Trophoblast cell (in vitro differentiated cells and primary cell): Measurements from ENCODE around the gene PNKP.

Experiments
- DNase-seq, 2 donors: peaks; one replicate each; pipeline ENCODE4 v3.0.0-alpha.2; 2016
- H2AFZ ChIP-seq: 2 replicates; pipeline ENCODE4 v1.6.1; 2013; ENCODE audit warnings: low read length, moderate library complexity, mild to moderate bottlenecking; ENCODE audit not compliant: insufficient read depth, poor library complexity
- H2AK5ac ChIP-seq: 2 replicates; pipeline ENCODE4 v1.6.1; 2013; ENCODE audit warnings: mild to moderate bottlenecking, low read length
- H2BK120ac ChIP-seq: 2 replicates; pipeline ENCODE4 v1.6.1; 2013; ENCODE audit warnings: low read length, mild to moderate bottlenecking, moderate library complexity; ENCODE audit not compliant: insufficient read depth, poor library complexity
- H2BK12ac ChIP-seq: 2 replicates; pipeline ENCODE4 v1.6.1; 2013; ENCODE audit warnings: mild to moderate bottlenecking, low read length, moderate library complexity
- H2BK5ac ChIP-seq: 2 replicates; pipeline ENCODE4 v1.6.1; 2013; ENCODE audit warnings: low read length, low read depth, moderate library complexity, mild to moderate bottlenecking; ENCODE audit not compliant: poor library complexity
- H3K14ac ChIP-seq: 2 replicates; pipeline ENCODE4 v1.6.1; 2013; ENCODE audit warnings: mild to moderate bottlenecking, low read length
- H3K18ac ChIP-seq: 2 replicates; pipeline ENCODE4 v1.6.1; 2013; ENCODE audit warnings: mild to moderate bottlenecking, low read length
- H3K23ac ChIP-seq: 2 replicates; pipeline ENCODE4 v1.6.1; 2013; ENCODE audit warnings: low read length
- H3K27ac ChIP-seq: 2 replicates; pipeline ENCODE4 v1.5.1; 2013; ENCODE audit warnings: low read depth, mild to moderate bottlenecking, inconsistent platforms, low read length, moderate library complexity
- H3K27me3 ChIP-seq: 2 replicates; pipeline ENCODE4 v1.6.1; 2013; ENCODE audit warnings: inconsistent platforms, mild to moderate bottlenecking, low read length, moderate library complexity; ENCODE audit not compliant: insufficient read depth
- H3K36me3 ChIP-seq, 2 experiments: 1 replicate in 1 of 2; 2 replicates in 1 of 2; pipeline ENCODE4 v1.6.1; 2013; ENCODE audit warnings: low read length in 2 of 2, mild to moderate bottlenecking in 2 of 2, moderate library complexity in 1 of 2; ENCODE audit not compliant: insufficient read depth in 2 of 2, control insufficient read depth in 1 of 2
- H3K4ac ChIP-seq: 2 replicates; pipeline ENCODE4 v1.6.1; 2013; ENCODE audit warnings: low read depth, mild to moderate bottlenecking, low read length, moderate library complexity
- H3K4me1 ChIP-seq, 2 experiments: 1 replicate in 1 of 2; 2 replicates in 1 of 2; pipeline ENCODE4 v1.6.1; 2013; ENCODE audit warnings: low read length in 2 of 2, mild to moderate bottlenecking in 2 of 2, moderate library complexity in 1 of 2; ENCODE audit not compliant: insufficient read depth in 2 of 2, control insufficient read depth in 1 of 2
- H3K4me2 ChIP-seq: 2 replicates; pipeline ENCODE4 v1.6.1; 2013; ENCODE audit warnings: inconsistent platforms, mild to moderate bottlenecking, low read length, moderate library complexity
- H3K4me3 ChIP-seq: 2 replicates; pipeline ENCODE4 v1.5.1; 2013; ENCODE audit warnings: mild to moderate bottlenecking, low read depth, low read length, inconsistent platforms
- H3K79me1 ChIP-seq: one replicate; pipeline ENCODE4 v1.6.1; 2013; ENCODE audit warnings: low read length
- H3K79me2 ChIP-seq: 2 replicates; pipeline ENCODE4 v1.6.1; 2013; ENCODE audit warnings: low read length, mild to moderate bottlenecking; ENCODE audit not compliant: control insufficient read depth, insufficient read depth, poor library complexity
- H3K9ac ChIP-seq: 2 replicates; pipeline ENCODE4 v1.6.1; 2013; ENCODE audit warnings: mild to moderate bottlenecking, low read length
- H3K9me3 ChIP-seq: 2 replicates; pipeline ENCODE4 v1.6.1; 2013; ENCODE audit warnings: low read depth, mild to moderate bottlenecking, control low read depth, inconsistent platforms, low read length; ENCODE audit not compliant: insufficient read depth
- H4K12ac ChIP-seq: 2 replicates; pipeline ENCODE4 v1.6.1; 2013; ENCODE audit warnings: low read depth, mild to moderate bottlenecking, low read length, moderate library complexity
- H4K8ac ChIP-seq: 2 replicates; pipeline ENCODE4 v1.6.1; 2013; ENCODE audit warnings: low read depth, mild to moderate bottlenecking, low read length, moderate library complexity
- H4K91ac ChIP-seq: one replicate; pipeline ENCODE4 v1.6.1; 2013; ENCODE audit warnings: low read depth, mild to moderate bottlenecking, low read length, moderate library complexity
- WGBS: extraction: QIAGEN DNeasy Blood & Tissue Kit; methylation state at CpG from one replicate; pipeline ENCODE4 v1.1.7; 2013; ENCODE audit warnings: missing lambda C conversion rate; ENCODE audit not compliant: insufficient read length, insufficient coverage; ENCODE audit errors: extremely low coverage; 5-methylcytosine and 5-hydroxymethylcytosine counted together

The PNKP gene

DNA sequence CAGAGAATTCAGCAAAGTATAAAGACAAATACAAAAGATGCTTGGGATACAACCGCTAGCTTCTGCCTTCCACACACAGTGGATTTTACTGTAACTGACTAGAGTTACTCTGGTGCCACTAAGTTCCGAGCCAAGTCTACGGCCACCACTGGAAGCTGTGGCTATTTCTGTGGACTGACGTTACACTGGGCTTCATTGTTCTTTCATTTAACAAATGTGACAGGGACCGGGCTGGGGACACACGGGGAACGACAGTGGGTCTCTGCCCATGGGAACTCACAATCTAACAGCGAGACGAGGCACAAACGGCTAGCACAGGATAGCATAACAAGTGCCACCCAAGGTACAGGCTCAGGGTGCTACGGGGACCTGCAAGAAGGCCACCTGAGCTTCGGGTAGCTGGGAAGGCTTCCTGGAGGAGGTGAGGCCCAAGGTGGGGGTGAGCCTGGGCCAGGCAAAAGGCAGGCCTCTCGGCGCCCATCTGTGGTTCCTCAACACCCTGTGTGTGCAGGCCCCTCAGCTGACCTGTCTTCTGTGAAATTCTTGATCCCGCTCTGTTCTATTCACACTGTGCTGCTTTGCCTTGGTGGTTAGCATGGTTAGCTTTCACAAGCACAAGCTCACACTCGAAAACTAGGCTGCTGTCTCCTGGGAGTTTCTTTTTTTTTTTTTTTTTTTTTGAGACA lies 39.6 kb upstream of the PNKP start:
- Histone ChIP-seq H2BK12ac (no peak overlapping the region), H3K79me2 (no peaks in the 10 kb centered on the region), H3K4me1 (no peaks in the 10 kb centered on the region), H3K4ac (no peak overlapping the region), H3K27me3 (no peaks in the 10 kb centered on the region), H2BK120ac (no peak overlapping the region), H2AFZ (no peak overlapping the region), H3K9ac (no peak overlapping the region), H3K27ac (no peak overlapping the region), H4K12ac (no peak overlapping the region), H3K4me3 (no peak overlapping the region), H3K23ac (no peak overlapping the region), H3K36me3 (peaks cover 37 to 41% of the 10 kb centered on the region in 2 experiments), H3K18ac (no peak overlapping the region), H2AK5ac (no peak overlapping the region), H4K91ac (no peak overlapping the region), H2BK5ac (no peak overlapping the region), H4K8ac (no peak overlapping the region), H3K14ac (no peak overlapping the region), H3K4me2 (no peak overlapping the region), H3K9me3 (peaks cover 6% of the 10 kb centered on the region), H3K79me1 (no peaks in the 10 kb centered on the region)
- no CpG with 5 or more reads among the region's 16 CpGs for WGBS
- no peak for DNase-seq

DNA sequence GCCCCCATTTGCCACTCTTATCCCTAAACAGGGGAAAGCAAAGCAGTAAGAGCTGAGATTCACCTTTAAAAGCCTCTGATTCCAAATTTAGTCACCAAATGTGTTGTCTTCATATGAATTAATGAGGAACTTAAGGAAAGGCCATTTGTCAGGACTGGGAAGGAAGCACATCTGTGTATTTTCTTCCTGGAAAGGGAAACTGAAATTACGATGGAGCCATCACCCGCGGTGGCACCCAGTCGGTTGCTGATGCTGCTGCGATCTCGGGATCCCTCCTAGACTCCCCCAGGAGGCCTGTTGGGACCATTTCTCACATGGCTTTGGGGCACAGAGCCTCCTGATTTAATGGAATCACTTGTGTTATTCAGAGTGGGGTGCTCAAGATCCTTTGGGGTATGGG lies 36.8 kb upstream of the PNKP start:
- Histone ChIP-seq H3K23ac (no peak overlapping the region), H3K14ac (no peak overlapping the region), H3K79me1 (no peaks in the 10 kb centered on the region), H2AFZ (no peak overlapping the region), H3K9ac (no peak overlapping the region), H3K27me3 (no peaks in the 10 kb centered on the region), H2BK12ac (no peak overlapping the region), H3K4ac (no peak overlapping the region), H3K4me2 (no peak overlapping the region), H3K18ac (no peak overlapping the region), H2BK120ac (no peak overlapping the region), H4K91ac (no peak overlapping the region), H2AK5ac (no peak overlapping the region), H3K79me2 (no peaks in the 10 kb centered on the region), H2BK5ac (no peak overlapping the region), H4K8ac (no peak overlapping the region), H3K9me3 (peaks cover 6% of the 10 kb centered on the region), H3K4me3 (no peak overlapping the region), H3K27ac (no peak overlapping the region), H4K12ac (no peak overlapping the region), H3K36me3 (peaks cover 23 to 24% of the 10 kb centered on the region in 2 experiments), H3K4me1 (no peaks in the 10 kb centered on the region)
- DNase-seq: no peak
- whole genome bisulfite sequencing: no CpG with 5 or more reads among the region's 6 CpGs

DNA sequence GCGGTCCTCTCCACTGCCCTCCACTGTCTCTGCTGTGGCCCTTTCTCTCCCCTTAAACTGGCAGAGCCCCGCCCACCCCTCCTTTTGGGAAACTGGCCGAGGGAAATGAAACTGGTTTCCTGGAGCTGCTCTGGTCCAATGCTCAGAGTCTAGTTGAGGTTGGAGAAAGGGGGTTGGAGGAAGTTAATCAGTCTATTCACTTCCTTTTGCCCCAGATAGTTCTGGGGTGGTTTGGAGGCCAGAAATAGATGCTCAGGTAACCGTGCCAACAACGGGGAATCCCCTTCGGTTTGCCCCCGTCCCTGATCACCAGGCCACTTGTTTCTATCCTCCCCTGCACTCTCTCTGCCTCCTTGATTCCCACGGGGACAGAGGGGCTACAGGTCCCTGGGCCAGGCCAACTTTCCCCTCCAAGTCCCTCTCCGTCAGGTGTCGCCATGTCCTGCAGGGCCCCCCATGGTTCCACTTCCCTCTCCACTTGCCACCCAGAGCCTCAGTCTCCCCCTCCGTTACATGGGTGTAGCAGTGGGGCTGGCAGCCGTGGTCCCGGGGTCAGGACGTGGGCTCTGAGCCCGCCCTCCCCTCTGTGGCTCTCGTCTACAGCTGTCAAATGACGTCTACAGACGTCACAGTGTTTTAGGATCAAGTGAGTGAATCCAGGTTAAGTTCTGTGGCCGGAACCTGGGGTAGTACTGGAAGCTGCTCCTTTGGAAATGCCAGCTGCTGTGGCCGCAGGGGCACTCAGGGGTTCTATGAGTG lies 29.7 kb upstream of the PNKP start, which contains the start of gene IL4I1:
Gene IL4I1 (minus strand): TSS at position 25 of the 759 bp plus-strand sequence. CDS start 727 bp downstream, outside the sequence.
- Histone ChIP-seq H2BK120ac (no peak within 1 kb of the TSS), H2AK5ac (no peak within 1 kb of the TSS), H3K36me3 (no peaks in the 10 kb centered on the region), H3K27ac (no peak within 1 kb of the TSS), H3K9me3 (peaks cover 4% of the 10 kb centered on the region), H3K79me2 (no peaks in the 10 kb centered on the region), H3K14ac (no peak within 1 kb of the TSS), H3K23ac (no peak within 1 kb of the TSS), H3K18ac (no peak within 1 kb of the TSS), H3K4ac (no peak within 1 kb of the TSS), H3K4me2 (no peak within 1 kb of the TSS), H2BK5ac (no peak within 1 kb of the TSS), H4K12ac (no peak within 1 kb of the TSS), H3K79me1 (no peaks in the 10 kb centered on the region), H2AFZ (no peak within 1 kb of the TSS), H3K9ac (peak within 1 kb of the TSS; percentile 42), H3K27me3 (no peaks in the 10 kb centered on the region), H4K91ac (no peak within 1 kb of the TSS), H3K4me3 (no peak within 1 kb of the TSS), H3K4me1 (no peaks in the 10 kb centered on the region), H2BK12ac (no peak within 1 kb of the TSS), H4K8ac (no peak within 1 kb of the TSS)
- no CpG with 5 or more reads among the region's 20 CpGs for WGBS
- peak in 1 of 2 donors; percentile 25 for DNase-seq

DNA sequence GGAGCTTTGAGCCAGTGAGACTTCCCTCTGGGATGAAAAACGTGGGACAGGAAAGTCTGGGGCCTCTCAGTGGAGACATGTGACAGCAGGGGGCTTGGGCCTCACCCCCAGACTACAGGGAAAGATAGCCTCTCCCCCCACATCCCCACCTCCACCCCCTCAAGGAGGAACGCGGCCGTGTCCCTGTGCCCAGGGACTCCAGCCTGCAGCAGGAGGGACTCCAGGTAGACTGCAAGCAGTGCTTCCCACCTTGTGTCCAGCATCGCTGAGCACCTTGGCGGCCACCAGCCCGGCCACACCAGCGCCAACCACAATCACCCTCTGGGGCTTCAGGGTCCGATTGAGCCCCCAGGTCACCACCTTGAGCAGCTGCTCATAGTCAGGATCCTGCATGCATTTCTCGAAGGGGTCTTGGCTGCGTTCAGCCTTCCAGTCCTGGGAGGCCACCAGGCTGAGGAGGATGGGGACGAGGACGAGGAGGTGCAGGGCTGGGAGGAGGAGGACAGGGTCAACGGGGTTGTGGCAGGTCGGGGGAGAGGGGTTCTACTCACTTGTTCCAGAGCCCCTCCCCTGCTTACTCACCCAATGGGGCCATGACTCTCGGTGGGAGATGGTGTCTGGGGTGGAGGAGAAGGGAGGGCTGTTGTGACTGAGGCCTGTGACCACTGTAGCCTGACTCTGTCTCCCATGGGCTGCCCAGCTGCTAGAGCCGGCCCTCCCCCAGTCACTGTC lies 28.4 kb upstream of the PNKP start:
- no peak overlapping the region for H2BK5ac ChIP-seq
- H3K36me3 ChIP-seq: no peaks in the 10 kb centered on the region
- no peaks in the 10 kb centered on the region for H3K79me2 ChIP-seq
- H3K4me3 ChIP-seq: no peak overlapping the region
- peak overlapping the region; percentile 42 for H3K9ac ChIP-seq
- H2AK5ac ChIP-seq: no peak overlapping the region
- H3K4me1 ChIP-seq: peaks cover 0 to 2% of the 10 kb centered on the region in 2 experiments
- H3K79me1 ChIP-seq: no peaks in the 10 kb centered on the region
- H2AFZ ChIP-seq: no peak overlapping the region
- no peak overlapping the region for H3K4ac ChIP-seq
- no peaks in the 10 kb centered on the region for H3K27me3 ChIP-seq
- no peak overlapping the region for H4K12ac ChIP-seq
- no peak overlapping the region for H2BK12ac ChIP-seq
- no peak overlapping the region for H3K14ac ChIP-seq
- no peak overlapping the region for H3K18ac ChIP-seq
- H3K4me2 ChIP-seq: no peak overlapping the region
- no peak overlapping the region for H3K27ac ChIP-seq
- H2BK120ac ChIP-seq: no peak overlapping the region
- H3K9me3 ChIP-seq: peaks cover 4% of the 10 kb centered on the region
- no peak overlapping the region for H4K91ac ChIP-seq
- WGBS: no CpG with 5 or more reads among the region's 17 CpGs
- no peak overlapping the region for H4K8ac ChIP-seq
- DNase-seq: no peak
- H3K23ac ChIP-seq: no peak overlapping the region
